Endothelial cell (in vitro differentiated cells): ENCODE measurements around the gene ALOX15. TPM values are rescaled to one million over a fixed set of nuclear protein-coding genes. Genes with fewer than 3 reads are reported as not detected.

Experiments used
- DNase-seq: peaks from one replicate; pipeline ENCODE4 v3.0.0; 2021; ENCODE audit warnings: low spot score
- H3K27ac Mint-ChIP-seq: one replicate; pipeline ENCODE4 v1.8.0; 2021; ENCODE audit warnings: mixed read lengths, inconsistent platforms; ENCODE audit not compliant: unreplicated experiment
- H3K27me3 Mint-ChIP-seq: one replicate; pipeline ENCODE4 v1.8.0; 2021; ENCODE audit warnings: mild to moderate bottlenecking, moderate library complexity, mixed read lengths, inconsistent platforms; ENCODE audit not compliant: unreplicated experiment
- H3K36me3 Mint-ChIP-seq: one replicate; pipeline ENCODE4 v1.8.0; 2021; ENCODE audit warnings: mild to moderate bottlenecking, low read depth, mixed read lengths, inconsistent platforms; ENCODE audit not compliant: unreplicated experiment
- H3K4me1 Mint-ChIP-seq: one replicate; pipeline ENCODE4 v1.8.0; 2021; ENCODE audit warnings: mild to moderate bottlenecking, mixed read lengths, inconsistent platforms; ENCODE audit not compliant: unreplicated experiment
- H3K4me3 Mint-ChIP-seq: one replicate; pipeline ENCODE4 v1.8.0; 2021; ENCODE audit warnings: mild to moderate bottlenecking, mixed read lengths, inconsistent platforms; ENCODE audit not compliant: unreplicated experiment
- H3K9me3 Mint-ChIP-seq: one replicate; pipeline ENCODE4 v1.8.0; 2021; ENCODE audit warnings: mixed read lengths, inconsistent platforms; ENCODE audit not compliant: unreplicated experiment
- CTCF ChIP-seq: fragments of 200-600 bp; sonication (generic); IDR thresholded peaks from one replicate; pipeline ENCODE4 v1.5.0; 2021; ENCODE audit warnings: antibody characterized with exemption; ENCODE audit not compliant: unreplicated experiment
- total RNA-seq: library from RNA; stranded (reverse); fragmentation: NEBNext Ultra II Directional; extraction: Animal tissue kit (Norgen Biotek cat#: 25700); gene quantifications from one replicate; pipeline ENCODE4 v1.2.1, GENCODE V29; 2021; ENCODE audit not compliant: unreplicated experiment

The ALOX15 gene
- total RNA-seq, 1 donor from 2014 or later: 17.0 TPM

GRCh38 chr17:4585638-4585994, 55.9 kb downstream of the ALOX15 start:
- Mint-ChIP-seq H3K4me1 (peaks cover 14% of the 10 kb centered on the region), H3K27me3 (peaks cover 29% of the 10 kb centered on the region), H3K9me3 (no peaks in the 10 kb centered on the region), H3K27ac (no peak overlapping the region), H3K4me3 (no peak overlapping the region), H3K36me3 (no peaks in the 10 kb centered on the region)
- no peak for DNase-seq
- no peak for TF ChIP-seq CTCF

GRCh38 chr17:4584917-4585637, 56.4 kb downstream of the ALOX15 start:
- DNase-seq: no peak
- Mint-ChIP-seq H3K4me1 (peaks cover 9% of the 10 kb centered on the region), H3K27me3 (peaks cover 24% of the 10 kb centered on the region), H3K9me3 (no peaks in the 10 kb centered on the region), H3K4me3 (peak overlapping the region; percentile 47), H3K36me3 (no peaks in the 10 kb centered on the region), H3K27ac (no peak overlapping the region)
- no peak for TF ChIP-seq CTCF

- no peak within 1 kb of the TSS for H3K27ac Mint-ChIP-seq
- no peaks in the 10 kb centered on the region for H3K36me3 Mint-ChIP-seq
- peaks cover 9% of the 10 kb centered on the region for H3K4me1 Mint-ChIP-seq
- peaks cover 25% of the 10 kb centered on the region for H3K27me3 Mint-ChIP-seq
- H3K4me3 Mint-ChIP-seq: peak within 1 kb of the TSS; percentile 89
- DNase-seq: peak; percentile 33
- no peaks in the 10 kb centered on the region for H3K9me3 Mint-ChIP-seq
- TF ChIP-seq CTCF: no peak
These were observed 57.2 kb downstream of the ALOX15 start, which contains the start of gene SMTNL2 for GRCh38 chr17:4584101-4584916. Gene SMTNL2, plus strand, starts transcription at chr17:4584529. Its CDS starts 77 bp downstream, at chr17:4584606.

GRCh38 chr17:4583782-4584100, 57.7 kb downstream of the ALOX15 start:
- peak; percentile 59 for DNase-seq
- Mint-ChIP-seq H3K36me3 (no peaks in the 10 kb centered on the region), H3K27me3 (peaks cover 25% of the 10 kb centered on the region), H3K9me3 (no peaks in the 10 kb centered on the region), H3K4me3 (peak overlapping the region; percentile 89), H3K4me1 (peaks cover 9% of the 10 kb centered on the region), H3K27ac (no peak overlapping the region)
- TF ChIP-seq CTCF: no peak

GRCh38 chr17:4583206-4583605, 58.3 kb downstream of the ALOX15 start:
- Mint-ChIP-seq H3K27me3 (peaks cover 25% of the 10 kb centered on the region), H3K9me3 (no peaks in the 10 kb centered on the region), H3K4me3 (peak overlapping the region; percentile 89), H3K27ac (no peak overlapping the region), H3K36me3 (no peaks in the 10 kb centered on the region), H3K4me1 (peaks cover 9% of the 10 kb centered on the region)
- no peak for DNase-seq
- TF ChIP-seq CTCF: no peak
